Panc1 (cell line): ENCODE measurements around the gene GPR45.

ENCODE experiments used
- CTCF ChIP-seq: fragments of 450-650 bp; IDR thresholded peaks from 2 replicates; pipeline ENCODE4 v1.5.1; 2017; ENCODE audit warnings: mild to moderate bottlenecking
- POLR2AphosphoS5 ChIP-seq: IDR thresholded peaks from 2 replicates; pipeline ENCODE4 v1.6.1; 2012; ENCODE audit warnings: mild to moderate bottlenecking, low read depth, low read length, moderate library complexity
- REST ChIP-seq, 2 experiments: IDR thresholded peaks; 2 replicates each; pipeline ENCODE4 v1.6.1; 2011 to 2012; ENCODE audit warnings: low read depth in 2 of 2, control low read depth in 1 of 2, low read length in 1 of 2, mild to moderate bottlenecking in 1 of 2, moderate library complexity in 1 of 2; ENCODE audit not compliant: insufficient read depth in 1 of 2
- SIN3A ChIP-seq: IDR thresholded peaks from 2 replicates; pipeline ENCODE4 v1.6.1; 2012; ENCODE audit warnings: low read depth, mild to moderate bottlenecking, low read length, moderate library complexity, borderline replicate concordance; ENCODE audit not compliant: insufficient read depth
- TCF7L2 ChIP-seq: IDR thresholded peaks from 2 replicates; pipeline ENCODE4 v1.6.1; 2011; ENCODE audit warnings: mild to moderate bottlenecking, low read depth, low read length, inconsistent platforms

GRCh38 chr2:105255979-105256378 lies 14.4 kb downstream of the GPR45 start:
- no peak for TF ChIP-seq CTCF
- TF ChIP-seq SIN3A: no peak
- no peak for TF ChIP-seq POLR2AphosphoS5
- no peak for TF ChIP-seq REST (IDR thresholded peaks at IDR 0.05; ENCODE audit: insufficient read depth in 1 of 2, low read depth in 2 of 2, low read length in 1 of 2)
- TF ChIP-seq TCF7L2: no peak
